B cell (primary cell): ENCODE measurements around the gene EME1. TPM values are rescaled to one million over a fixed set of nuclear protein-coding genes. Genes with fewer than 3 reads are reported as not detected.

Source experiments
- ATAC-seq: fragments of 200-7000 bp; cut with Tn5 transposase; one replicate; pipeline ENCODE4 v1.10.0; 2021; ENCODE audit warnings: low read depth, mild to moderate bottlenecking, moderate number of reproducible peaks, moderate library complexity
- CTCF ChIA-PET: fragments of 350-600 bp; sonication (Branson Sonifier 250); formaldehyde crosslinking; loops from one replicate; lab custom pipeline; 2021; ENCODE audit warnings: antibody characterized with exemption, inconsistent platforms; lab: Charles Lee
- POLR2A ChIA-PET: fragments of 350-600 bp; sonication (Branson Sonifier 250); formaldehyde crosslinking; loops from one replicate; lab custom pipeline; 2021; ENCODE audit warnings: antibody characterized with exemption; lab: Charles Lee
- DNase-seq: peaks from one replicate; pipeline ENCODE4 v3.0.0; 2013
- H2AFZ ChIP-seq: 2 replicates; pipeline ENCODE4 v1.6.1; 2012; ENCODE audit warnings: mild to moderate bottlenecking, low read depth, low read length; ENCODE audit not compliant: insufficient read depth, poor library complexity, severe bottlenecking
- H3K27ac ChIP-seq, 2 donors: 1 replicate in 1 of 2; 2 replicates in 1 of 2; pipeline ENCODE4 v1.5.1; 2012 to 2013; ENCODE audit warnings: low read length in 2 of 2, mild to moderate bottlenecking in 2 of 2, moderate library complexity in 1 of 2
- H3K27me3 ChIP-seq, 4 experiments: fragments of 200-600 bp in 1 of 4; sonication (generic) in 1 of 4; replicated peaks in 1 of 4; 1 replicate in 2 of 4; 2 replicates in 2 of 4; pipeline versions ENCODE4 v1.6.1 to v1.7.0; 2013 to 2016; ENCODE audit warnings: low read length in 3 of 4, mild to moderate bottlenecking in 2 of 4, mixed read lengths in 1 of 4, moderate library complexity in 1 of 4; ENCODE audit not compliant: insufficient read depth in 4 of 4, control insufficient read depth in 3 of 4; ENCODE audit errors: control extremely low read depth in 1 of 4
- H3K36me3 ChIP-seq, 2 experiments: replicated peaks in 1 of 2; 1 replicate in 1 of 2; 2 replicates in 1 of 2; pipeline versions ENCODE4 v1.6.1 to v1.7.1; 2013; ENCODE audit warnings: low read length in 1 of 2; ENCODE audit not compliant: insufficient read depth in 2 of 2, control insufficient read depth in 1 of 2; ENCODE audit errors: control extremely low read depth in 1 of 2, extremely low read depth in 1 of 2
- H3K4me1 ChIP-seq, 2 donors: fragments of 200-600 bp in 1 of 2; sonication (generic) in 1 of 2; 1 replicate in 1 of 2; 2 replicates in 1 of 2; pipeline versions ENCODE4 v1.5.1 to v1.6.1; 2013 to 2017; ENCODE audit warnings: low read length in 2 of 2; ENCODE audit not compliant: control insufficient read depth in 2 of 2, insufficient read depth in 2 of 2
- H3K4me2 ChIP-seq: replicated peaks from 2 replicates; pipeline ENCODE3; 2012; ENCODE audit warnings: mild to moderate bottlenecking, low read depth, low read length; ENCODE audit not compliant: poor library complexity, severe bottlenecking
- H3K4me3 ChIP-seq, 5 experiments: fragments of 200-600 bp in 1 of 5; sonication (generic) in 1 of 5; 1 replicate in 3 of 5; 2 replicates in 2 of 5; pipeline versions ENCODE4 v1.5.1 to v1.7.0; 2011 to 2016; ENCODE audit warnings: low read length in 4 of 5, mild to moderate bottlenecking in 4 of 5, low read depth in 2 of 5, control low read depth in 1 of 5, moderate library complexity in 1 of 5; ENCODE audit not compliant: insufficient read depth in 1 of 5; ENCODE audit errors: control extremely low read depth in 1 of 5, extremely low read depth in 1 of 5
- H3K79me2 ChIP-seq: fragments of 200-600 bp; sonication (generic); one replicate; pipeline ENCODE4 v1.6.0; 2016; ENCODE audit warnings: low read length; ENCODE audit not compliant: control insufficient read depth, insufficient read depth
- H3K9ac ChIP-seq: fragments of 200-600 bp; sonication (generic); 2 replicates; pipeline ENCODE4 v1.6.1; 2017; ENCODE audit warnings: mild to moderate bottlenecking, low read length, moderate library complexity
- H3K9me3 ChIP-seq, 3 donors: one replicate each; pipeline versions ENCODE4 v1.6.1 to v1.7.1; 2013; ENCODE audit warnings: low read length in 2 of 3; ENCODE audit not compliant: control insufficient read depth in 2 of 3, insufficient read depth in 1 of 3; ENCODE audit errors: control extremely low read depth in 1 of 3
- H4K20me1 ChIP-seq: 2 replicates; pipeline ENCODE4 v1.6.0; 2012; ENCODE audit warnings: mild to moderate bottlenecking, low read length; ENCODE audit not compliant: insufficient read depth, control insufficient read depth, poor library complexity, severe bottlenecking
- H3K27ac Mint-ChIP-seq: one replicate; pipeline ENCODE4 v1.8.0; 2021; ENCODE audit warnings: mixed read lengths
- H3K27me3 Mint-ChIP-seq: one replicate; pipeline ENCODE4 v1.8.0; 2021; ENCODE audit warnings: mixed read lengths
- H3K4me1 Mint-ChIP-seq: one replicate; pipeline ENCODE4 v1.8.0; 2021; ENCODE audit warnings: mixed read lengths
- H3K4me3 Mint-ChIP-seq: one replicate; pipeline ENCODE4 v1.8.0; 2021; ENCODE audit warnings: mixed read lengths
- H3K9me3 Mint-ChIP-seq: one replicate; pipeline ENCODE4 v1.8.0; 2022; ENCODE audit warnings: mixed read lengths; ENCODE audit not compliant: insufficient read depth
- EZH2 ChIP-seq: IDR thresholded peaks from 2 replicates; pipeline ENCODE4 v1.6.1; 2012; ENCODE audit warnings: borderline replicate concordance, low read depth, mild to moderate bottlenecking, moderate library complexity, low read length; ENCODE audit not compliant: insufficient read depth, poor library complexity, severe bottlenecking
- WGBS: methylation state at CpG from one replicate; pipeline ENCODE4 v1.1.5; 2013; ENCODE audit warnings: missing lambda C conversion rate; ENCODE audit not compliant: insufficient coverage; 5-methylcytosine and 5-hydroxymethylcytosine counted together
- intact Hi-C: fragments of 100-400 bp; cut with micrococcal nuclease; formaldehyde crosslinking; loops from one replicate; pipeline ENCODE4 v1.10.0; 2022
- polyA plus RNA-seq: library from polyadenylated mRNA; depleted of rRNA; stranded (reverse); fragments of >200 nt; gene quantifications from 2 replicates; pipeline ENCODE4 v1.2.3, GENCODE V29; 2012
- total RNA-seq, 2 donors: library from RNA; stranded (reverse); fragments of 120-200 nt in 1 of 2; gene quantifications; 1 replicate in 1 of 2; 2 replicates in 1 of 2; pipeline versions ENCODE4 v1.2.3 to v1.2.4, GENCODE V29; 2013 to 2022
- TF ChIP-seq, protein P1 (sequence below): fragments of 200-600 bp; IDR thresholded peaks from one replicate; pipeline ENCODE4 v1.8.0; 2022; ENCODE audit warnings: antibody characterized with exemption, mild to moderate bottlenecking

EME1 gene
- total and polyA plus RNA-seq, 2 donors (not counting 1 experiment from before 2014, with no cell fraction given) = 1.6 to 2.3 TPM

DNA sequence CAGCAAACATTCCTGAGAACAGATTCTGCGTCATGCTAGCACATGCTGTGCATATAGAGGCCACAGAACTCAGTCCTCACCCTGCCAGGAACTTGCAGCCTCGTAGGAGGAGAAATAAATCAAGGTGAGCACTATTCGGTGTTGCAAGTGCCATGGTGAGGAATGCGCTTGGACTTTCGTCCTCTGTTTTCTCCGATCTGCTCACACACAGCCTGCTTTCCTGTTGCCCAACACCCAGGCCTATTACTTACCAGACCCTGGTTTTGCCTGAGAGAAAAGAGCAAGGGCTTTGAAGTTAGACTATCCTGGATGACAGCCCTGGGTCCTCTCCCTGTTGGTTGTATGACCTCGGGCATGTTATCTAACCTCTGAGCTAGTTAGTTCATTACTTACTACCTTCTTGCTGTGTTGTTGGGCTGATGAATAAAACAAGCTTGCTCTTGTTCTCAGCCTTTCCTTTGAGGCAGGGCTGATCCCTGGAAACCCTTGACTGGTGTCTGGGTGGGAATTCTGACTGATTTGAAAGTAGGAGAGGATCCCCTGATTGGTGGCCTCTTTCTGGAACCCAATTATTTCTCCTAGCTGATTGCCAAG is 55.9 kb downstream of the EME1 start:
- H3K36me3 ChIP-seq = peaks cover 0 to 7% of the 10 kb centered on the region in 2 experiments
- DNase-seq = no peak
- ChIA-PET POLR2A (no interaction called here), CTCF (interaction anchor here (0.5 to 1.7 kb wide), 3 partner anchors 21 to 194 kb away, joined by 3 to 7 read pairs (median 3); partner anchors contain the start of gene LRRC59)
- ATAC-seq = no peak
- H4K20me1 ChIP-seq = no peaks in the 10 kb centered on the region
- H3K79me2 ChIP-seq = peaks cover 34% of the 10 kb centered on the region
- intact Hi-C loops = loop anchor here (10.0 kb wide), 1 partner anchor 54 kb away; the partner anchor contains the start of genes EME1 and MRPL27
- Mint-ChIP-seq H3K27ac (no peak overlapping the region), H3K4me1 (peaks cover 36% of the 10 kb centered on the region), H3K4me3 (no peak overlapping the region), H3K9me3 (no peaks in the 10 kb centered on the region), H3K27me3 (no peaks in the 10 kb centered on the region)
- no peak overlapping the region for H3K4me2 ChIP-seq
- H3K4me3 ChIP-seq = no peak overlapping the region
- H3K4me1 ChIP-seq = peaks cover 19 to 30% of the 10 kb centered on the region in 2 donors
- no peak overlapping the region for H2AFZ ChIP-seq
- TF ChIP-seq EZH2 = no peak
- TF ChIP-seq, protein P1, sequence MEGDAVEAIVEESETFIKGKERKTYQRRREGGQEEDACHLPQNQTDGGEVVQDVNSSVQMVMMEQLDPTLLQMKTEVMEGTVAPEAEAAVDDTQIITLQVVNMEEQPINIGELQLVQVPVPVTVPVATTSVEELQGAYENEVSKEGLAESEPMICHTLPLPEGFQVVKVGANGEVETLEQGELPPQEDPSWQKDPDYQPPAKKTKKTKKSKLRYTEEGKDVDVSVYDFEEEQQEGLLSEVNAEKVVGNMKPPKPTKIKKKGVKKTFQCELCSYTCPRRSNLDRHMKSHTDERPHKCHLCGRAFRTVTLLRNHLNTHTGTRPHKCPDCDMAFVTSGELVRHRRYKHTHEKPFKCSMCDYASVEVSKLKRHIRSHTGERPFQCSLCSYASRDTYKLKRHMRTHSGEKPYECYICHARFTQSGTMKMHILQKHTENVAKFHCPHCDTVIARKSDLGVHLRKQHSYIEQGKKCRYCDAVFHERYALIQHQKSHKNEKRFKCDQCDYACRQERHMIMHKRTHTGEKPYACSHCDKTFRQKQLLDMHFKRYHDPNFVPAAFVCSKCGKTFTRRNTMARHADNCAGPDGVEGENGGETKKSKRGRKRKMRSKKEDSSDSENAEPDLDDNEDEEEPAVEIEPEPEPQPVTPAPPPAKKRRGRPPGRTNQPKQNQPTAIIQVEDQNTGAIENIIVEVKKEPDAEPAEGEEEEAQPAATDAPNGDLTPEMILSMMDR = no peak
- H3K9me3 ChIP-seq = no peaks in the 10 kb centered on the region
- WGBS = 100% methylated on average over 3 of the region's 7 CpGs
- no peak overlapping the region for H3K9ac ChIP-seq
- no peak overlapping the region for H3K27ac ChIP-seq
- no peaks in the 10 kb centered on the region for H3K27me3 ChIP-seq

DNA sequence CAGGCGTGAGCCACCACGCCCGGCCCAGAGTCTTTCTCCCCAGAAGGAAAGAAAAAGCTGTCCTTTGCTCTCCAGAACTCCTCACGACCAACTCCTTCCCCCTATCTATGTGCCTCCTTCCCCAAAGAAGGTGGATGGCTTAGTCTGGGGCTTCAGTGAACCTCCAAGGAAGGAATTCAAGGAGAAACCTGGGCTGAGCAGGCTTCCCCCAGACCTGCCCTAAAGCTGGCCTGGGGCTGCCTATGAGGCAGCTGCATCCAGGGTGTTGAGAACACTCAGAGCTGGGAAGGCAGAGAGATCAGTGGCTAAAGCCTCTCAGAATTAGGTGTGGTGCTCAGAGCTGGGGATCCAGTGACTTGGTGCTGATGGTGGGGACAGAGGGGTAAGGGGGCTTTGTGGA is 56.8 kb downstream of the EME1 start:
- no peak overlapping the region for H3K27ac Mint-ChIP-seq

More for the DNA sequence above, 56.8 kb downstream of the EME1 start:
- Histone ChIP-seq H3K4me1 (peaks cover 19 to 27% of the 10 kb centered on the region in 2 donors), H3K9me3 (no peaks in the 10 kb centered on the region), H3K36me3 (peaks cover 0 to 7% of the 10 kb centered on the region in 2 experiments), H3K27me3 (no peaks in the 10 kb centered on the region), H4K20me1 (no peaks in the 10 kb centered on the region), H3K27ac (no peak overlapping the region), H3K9ac (no peak overlapping the region), H3K4me2 (no peak overlapping the region), H3K4me3 (no peak overlapping the region), H3K79me2 (peaks cover 34% of the 10 kb centered on the region), H2AFZ (no peak overlapping the region)
- ChIA-PET POLR2A (no interaction called here), CTCF (interaction anchor here (1.2 to 1.7 kb wide), 2 partner anchors 32 to 193 kb away, joined by 3 to 7 read pairs; partner anchors contain the start of gene LRRC59)
- Mint-ChIP-seq H3K27me3 (no peaks in the 10 kb centered on the region), H3K4me3 (no peak overlapping the region), H3K4me1 (peaks cover 34% of the 10 kb centered on the region), H3K9me3 (no peaks in the 10 kb centered on the region)
- no peak for ATAC-seq
- intact Hi-C loops = loop anchor here (2.0 to 10.0 kb wide), 2 partner anchors 13 to 55 kb away; partner anchors contain the start of genes EME1 and MRPL27
- WGBS = 100% methylated on average over 3 of the region's 4 CpGs
- no peak for DNase-seq
- no peak for TF ChIP-seq EZH2
- TF ChIP-seq, protein P1 = no peak
